Breast epithelium (tissue), 3 donors: Measurements from ENCODE around the gene FOXK1.

Experiments
- POLR2A ChIP-seq: fragments of 450-650 bp; IDR thresholded peaks from one replicate; pipeline ENCODE4 v1.6.1; 2016; ENCODE audit warnings: antibody characterized with exemption, mild to moderate bottlenecking, moderate library complexity
- POLR2AphosphoS5 ChIP-seq, 3 donors: sonication (generic); formaldehyde crosslinking; IDR thresholded peaks; one replicate each; pipeline ENCODE4 v1.6.1; 2017; ENCODE audit warnings: antibody characterized with exemption in 3 of 3
- TF ChIP-seq, protein P1 (sequence below), 3 donors: fragments of 450-650 bp; IDR thresholded peaks; one replicate each; pipeline ENCODE4 v1.5.1; 2016 to 2017; ENCODE audit warnings: antibody characterized with exemption in 3 of 3, mild to moderate bottlenecking in 3 of 3, moderate library complexity in 3 of 3

DNA sequence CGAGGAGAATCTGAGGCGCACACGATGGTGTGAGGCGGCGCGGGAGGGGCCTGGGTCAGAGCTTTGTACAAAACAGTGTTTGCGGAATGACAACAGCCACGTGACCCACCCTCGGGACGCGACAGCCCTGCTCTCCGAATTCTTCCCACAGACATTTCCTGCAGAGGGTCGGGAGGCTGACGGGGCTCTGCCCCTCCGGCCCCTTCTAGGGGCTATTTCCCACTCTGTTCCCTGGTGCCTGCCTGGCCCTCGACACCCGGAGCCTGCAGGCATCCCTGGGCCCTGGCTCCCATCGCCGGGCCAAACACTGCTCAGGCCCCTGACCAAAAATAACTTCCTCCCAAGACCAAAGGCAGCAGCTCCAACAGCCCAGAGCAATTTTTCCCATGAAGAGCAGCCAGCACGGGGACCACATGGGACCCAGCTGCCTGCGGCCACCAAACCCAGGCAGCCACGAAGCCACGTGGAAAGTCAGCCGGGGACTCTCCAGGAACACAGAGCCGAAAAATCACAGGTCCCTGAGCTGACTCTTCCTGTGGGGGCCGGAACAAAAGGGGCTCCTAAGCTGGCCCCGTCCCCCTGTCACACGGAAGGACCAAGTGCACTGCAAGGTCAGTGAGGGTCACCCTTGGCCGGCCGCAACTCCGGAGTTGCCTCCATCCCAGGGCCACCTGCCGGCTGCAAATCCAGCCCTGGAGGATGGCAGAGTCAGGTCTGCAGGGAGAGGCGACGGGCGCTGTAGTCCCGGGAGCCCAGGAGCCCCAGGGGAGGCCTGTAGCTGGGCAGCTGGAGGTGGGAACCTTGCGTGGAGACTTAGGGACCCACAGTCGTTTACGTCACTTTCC lies 137.7 kb downstream of the FOXK1 start:
- TF ChIP-seq, protein P1, sequence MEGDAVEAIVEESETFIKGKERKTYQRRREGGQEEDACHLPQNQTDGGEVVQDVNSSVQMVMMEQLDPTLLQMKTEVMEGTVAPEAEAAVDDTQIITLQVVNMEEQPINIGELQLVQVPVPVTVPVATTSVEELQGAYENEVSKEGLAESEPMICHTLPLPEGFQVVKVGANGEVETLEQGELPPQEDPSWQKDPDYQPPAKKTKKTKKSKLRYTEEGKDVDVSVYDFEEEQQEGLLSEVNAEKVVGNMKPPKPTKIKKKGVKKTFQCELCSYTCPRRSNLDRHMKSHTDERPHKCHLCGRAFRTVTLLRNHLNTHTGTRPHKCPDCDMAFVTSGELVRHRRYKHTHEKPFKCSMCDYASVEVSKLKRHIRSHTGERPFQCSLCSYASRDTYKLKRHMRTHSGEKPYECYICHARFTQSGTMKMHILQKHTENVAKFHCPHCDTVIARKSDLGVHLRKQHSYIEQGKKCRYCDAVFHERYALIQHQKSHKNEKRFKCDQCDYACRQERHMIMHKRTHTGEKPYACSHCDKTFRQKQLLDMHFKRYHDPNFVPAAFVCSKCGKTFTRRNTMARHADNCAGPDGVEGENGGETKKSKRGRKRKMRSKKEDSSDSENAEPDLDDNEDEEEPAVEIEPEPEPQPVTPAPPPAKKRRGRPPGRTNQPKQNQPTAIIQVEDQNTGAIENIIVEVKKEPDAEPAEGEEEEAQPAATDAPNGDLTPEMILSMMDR (IDR thresholded peaks at IDR 0.05): no peak
- TF ChIP-seq POLR2A: no peak
- TF ChIP-seq POLR2AphosphoS5 (IDR thresholded peaks at IDR 0.05): no peak
